OCI-LY1 (cell line): ENCODE measurements around the gene LRRC70.

Experiments
- EZH2 ChIP-seq: fragments of 200-600 bp; sonication (generic), shearing (Covaris generic); IDR thresholded peaks from 2 replicates; pipeline ENCODE4 v1.8.0; 2017; ENCODE audit warnings: borderline replicate concordance, mixed run types, mild to moderate bottlenecking, antibody characterized with exemption, low read length, moderate library complexity, mixed read lengths
- TF ChIP-seq, protein P1 (sequence below): fragments of 200-600 bp; sonication (generic), shearing (Covaris generic); IDR thresholded peaks from 2 replicates; pipeline ENCODE4 v1.5.1; 2017; ENCODE audit warnings: mild to moderate bottlenecking, antibody characterized with exemption, low read length, moderate library complexity, mixed read lengths

DNA sequence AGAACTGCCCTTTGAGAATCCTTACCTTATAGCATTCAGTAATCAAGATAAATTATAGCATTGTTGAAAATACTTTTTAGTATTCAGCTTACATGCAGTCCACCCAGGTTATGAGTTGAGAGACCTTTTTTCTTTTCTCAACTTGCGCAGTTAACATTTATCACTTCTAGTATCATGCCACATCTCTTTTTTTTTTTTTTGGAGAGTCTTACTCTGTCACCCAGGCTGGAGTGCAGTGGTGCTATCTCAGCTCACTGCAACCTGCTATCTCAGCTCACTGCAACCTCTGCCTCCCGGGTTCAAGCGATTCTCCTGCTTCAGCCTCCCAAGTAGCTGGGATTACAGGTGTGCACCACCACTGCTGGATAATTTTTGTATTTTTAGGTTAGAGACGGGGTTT lies 29.0 kb downstream of the LRRC70 start:
- TF ChIP-seq, protein P1, sequence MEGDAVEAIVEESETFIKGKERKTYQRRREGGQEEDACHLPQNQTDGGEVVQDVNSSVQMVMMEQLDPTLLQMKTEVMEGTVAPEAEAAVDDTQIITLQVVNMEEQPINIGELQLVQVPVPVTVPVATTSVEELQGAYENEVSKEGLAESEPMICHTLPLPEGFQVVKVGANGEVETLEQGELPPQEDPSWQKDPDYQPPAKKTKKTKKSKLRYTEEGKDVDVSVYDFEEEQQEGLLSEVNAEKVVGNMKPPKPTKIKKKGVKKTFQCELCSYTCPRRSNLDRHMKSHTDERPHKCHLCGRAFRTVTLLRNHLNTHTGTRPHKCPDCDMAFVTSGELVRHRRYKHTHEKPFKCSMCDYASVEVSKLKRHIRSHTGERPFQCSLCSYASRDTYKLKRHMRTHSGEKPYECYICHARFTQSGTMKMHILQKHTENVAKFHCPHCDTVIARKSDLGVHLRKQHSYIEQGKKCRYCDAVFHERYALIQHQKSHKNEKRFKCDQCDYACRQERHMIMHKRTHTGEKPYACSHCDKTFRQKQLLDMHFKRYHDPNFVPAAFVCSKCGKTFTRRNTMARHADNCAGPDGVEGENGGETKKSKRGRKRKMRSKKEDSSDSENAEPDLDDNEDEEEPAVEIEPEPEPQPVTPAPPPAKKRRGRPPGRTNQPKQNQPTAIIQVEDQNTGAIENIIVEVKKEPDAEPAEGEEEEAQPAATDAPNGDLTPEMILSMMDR: no peak
- TF ChIP-seq EZH2: no peak
